OCI-LY7 (cell line): Measurements from ENCODE around the gene SATB2.

Experiments used
- CTCF ChIP-seq: fragments of 200-600 bp; sonication (generic); conservative IDR thresholded peaks from 2 replicates; pipeline ENCODE4 v1.5.1; 2014; ENCODE audit warnings: mild to moderate bottlenecking, antibody characterized with exemption, low read length, moderate library complexity, mixed read lengths
- EZH2phosphoT487 ChIP-seq: fragments of 200-600 bp; sonication (generic); IDR thresholded peaks from 2 replicates; pipeline ENCODE4 v1.6.1; 2018; ENCODE audit warnings: low read depth, borderline replicate concordance, mild to moderate bottlenecking, mixed run types, antibody characterized with exemption, low read length, moderate library complexity, mixed read lengths

- TF ChIP-seq CTCF (no peak), EZH2phosphoT487 (no peak)
These were observed 468 bp upstream of the SATB2 start for GRCh38 chr2:199458009-199458805.
